HFFc6 (cell line): Measurements from ENCODE around the gene TAS2R39. TPM values are rescaled to one million over a fixed set of nuclear protein-coding genes. Genes with fewer than 3 reads are reported as not detected.
"Not testable (repeated sequence)": the region's sequence is repeated elsewhere in the genome, so short reads cannot be mapped to it uniquely, and the experiment has no call there.

Source experiments
- DNase-seq: peaks from one replicate; pipeline ENCODE4 v3.0.0-alpha.2; 2018
- H3K27ac Mint-ChIP-seq: 2 replicates; pipeline ENCODE4 v1.8.0; 2020; ENCODE audit warnings: mild to moderate bottlenecking, mixed read lengths
- H3K27me3 Mint-ChIP-seq: 2 replicates; pipeline ENCODE4 v1.8.0; 2021; ENCODE audit warnings: mild to moderate bottlenecking, moderate library complexity, mixed read lengths; ENCODE audit not compliant: insufficient read depth
- H3K36me3 Mint-ChIP-seq: 2 replicates; pipeline ENCODE4 v1.8.0; 2021; ENCODE audit warnings: low read depth, mixed read lengths
- H3K4me1 Mint-ChIP-seq: 2 replicates; pipeline ENCODE4 v1.8.0; 2020; ENCODE audit warnings: low read depth, mixed read lengths
- H3K4me3 Mint-ChIP-seq: 2 replicates; pipeline ENCODE4 v1.8.0; 2020; ENCODE audit warnings: mild to moderate bottlenecking, moderate library complexity, mixed read lengths
- H3K9me3 Mint-ChIP-seq: 2 replicates; pipeline ENCODE4 v1.8.0; 2020; ENCODE audit warnings: mild to moderate bottlenecking, mixed read lengths
- CTCF ChIP-seq: fragments of 200-600 bp; sonication (generic); IDR thresholded peaks from 2 replicates; pipeline ENCODE4 v1.5.0; 2021; ENCODE audit warnings: antibody characterized with exemption, mild to moderate bottlenecking
- total RNA-seq, 6 experiments: library from RNA; stranded (reverse); fragmentation: NEBNext Ultra II Directional; extraction: Animal tissue kit (Norgen Biotek cat#: 25700); gene quantifications; 2 replicates in 1 of 6; 3 replicates in 5 of 6; pipeline ENCODE4 v1.2.3, GENCODE V29; 2021

The TAS2R39 gene
- total RNA-seq, 6 experiments from 2014 or later, result not detected

GRCh38 chr7:143205560-143206293 is 22.5 kb downstream of the TAS2R39 start:
- no peak for TF ChIP-seq CTCF
- no peak for DNase-seq
- Mint-ChIP-seq H3K27ac (no peak overlapping the region), H3K4me3 (no peak overlapping the region), H3K27me3 (peaks cover 6% of the 10 kb centered on the region; the same call in 1 of the 2 replicates), H3K9me3 (no peaks in the 10 kb centered on the region), H3K36me3 (no peaks in the 10 kb centered on the region), H3K4me1 (no peaks in the 10 kb centered on the region)

GRCh38 chr7:143210541-143210940 is 27.3 kb downstream of the TAS2R39 start:
- no peak for TF ChIP-seq CTCF
- Mint-ChIP-seq H3K27me3 (peaks cover 5% of the 10 kb centered on the region), H3K27ac (no peak overlapping the region), H3K4me1 (no peaks in the 10 kb centered on the region), H3K36me3 (no peaks in the 10 kb centered on the region), H3K4me3 (no peak overlapping the region), H3K9me3 (no peaks in the 10 kb centered on the region)
- no peak for DNase-seq

GRCh38 chr7:143213478-143213877 is 30.3 kb downstream of the TAS2R39 start:
- H3K27ac Mint-ChIP-seq, H3K4me1 Mint-ChIP-seq, H3K4me3 Mint-ChIP-seq, H3K36me3 Mint-ChIP-seq, DNase-seq, H3K9me3 Mint-ChIP-seq: not testable (repeated sequence)
- H3K27me3 Mint-ChIP-seq, result peaks cover 12% of the 10 kb centered on the region

- peak; percentile 74 for DNase-seq
- peak; percentile 100 for TF ChIP-seq CTCF
- Mint-ChIP-seq H3K27ac (no peak overlapping the region), H3K27me3 (peaks cover 12% of the 10 kb centered on the region), H3K36me3 (no peaks in the 10 kb centered on the region), H3K4me1 (peaks cover 7% of the 10 kb centered on the region), H3K4me3 (no peak overlapping the region), H3K9me3 (no peaks in the 10 kb centered on the region)
These were observed 31.8 kb downstream of the TAS2R39 start for GRCh38 chr7:143214789-143215679.

GRCh38 chr7:143216151-143216550 is 32.9 kb downstream of the TAS2R39 start:
- peaks cover 12% of the 10 kb centered on the region for H3K27me3 Mint-ChIP-seq
- DNase-seq, result peak; percentile 16
- no peaks in the 10 kb centered on the region for H3K9me3 Mint-ChIP-seq
- H3K4me1 Mint-ChIP-seq, result peaks cover 7% of the 10 kb centered on the region
- no peak overlapping the region for H3K27ac Mint-ChIP-seq
- H3K36me3 Mint-ChIP-seq, result no peaks in the 10 kb centered on the region
- TF ChIP-seq CTCF, result no peak
- H3K4me3 Mint-ChIP-seq, result no peak overlapping the region

- Mint-ChIP-seq H3K27me3 (peaks cover 15% of the 10 kb centered on the region), H3K4me1 (peaks cover 7% of the 10 kb centered on the region), H3K27ac (no peak overlapping the region), H3K36me3 (no peaks in the 10 kb centered on the region), H3K4me3 (no peak overlapping the region), H3K9me3 (no peaks in the 10 kb centered on the region)
- no peak for DNase-seq
- no peak for TF ChIP-seq CTCF
These were observed 33.5 kb downstream of the TAS2R39 start for GRCh38 chr7:143216686-143217085.
